HEK293 (cell line): ENCODE results near the gene TBL1Y.

Source experiments
- CTCF ChIA-PET: fragments of 350-600 bp; formaldehyde crosslinking; extraction: SDS; loops from one replicate; lab custom pipeline; 2021; ENCODE audit warnings: antibody characterized with exemption; lab: Yijun Ruan, JAX
- POLR2A ChIA-PET: fragments of 300-600 bp; formaldehyde crosslinking; extraction: SDS; loops from one replicate; lab custom pipeline; 2020; ENCODE audit warnings: antibody characterized with exemption, inconsistent platforms; lab: Yijun Ruan, JAX
- H3K27ac ChIP-seq: fragments of 200-500 bp; sonication (Bioruptor generic); 2 replicates; pipeline ENCODE4 v1.5.1; 2014; ENCODE audit warnings: low read depth, low read length, control low read depth, inconsistent platforms; ENCODE audit errors: extremely low read depth
- H3K36me3 ChIP-seq, 2 experiments: fragments of 200-500 bp in 1 of 2; sonication (Bioruptor generic) in 1 of 2; 1 replicate in 1 of 2; 2 replicates in 1 of 2; pipeline ENCODE4 v1.5.1; 2014 to 2017; ENCODE audit warnings: inconsistent platforms in 2 of 2, low read length in 2 of 2; ENCODE audit not compliant: control insufficient read depth in 2 of 2, insufficient read depth in 1 of 2
- H3K4me1 ChIP-seq: fragments of 200-500 bp; sonication (Bioruptor generic); 2 replicates; pipeline ENCODE4 v1.5.1; 2014; ENCODE audit warnings: mild to moderate bottlenecking, low read length, inconsistent platforms; ENCODE audit not compliant: control insufficient read depth, insufficient read depth
- H3K4me3 ChIP-seq: 2 replicates; pipeline ENCODE4 v1.5.1; 2011; ENCODE audit warnings: low read depth, mild to moderate bottlenecking, control low read depth, low read length, moderate library complexity
- H3K9me3 ChIP-seq: fragments of 200-500 bp; sonication (Bioruptor generic); 2 replicates; pipeline ENCODE4 v1.5.1; 2014; ENCODE audit warnings: low read depth, low read length, inconsistent platforms; ENCODE audit not compliant: control insufficient read depth, insufficient read depth
- HOXC10 ChIP-seq: sonication (generic); formaldehyde crosslinking; IDR thresholded peaks from 2 replicates; pipeline ENCODE4 v1.8.1; 2023; ENCODE audit warnings: mild to moderate bottlenecking, missing genetic modification reagents
- KLF9 ChIP-seq: fragments of 450-650 bp; formaldehyde crosslinking; IDR thresholded peaks from 2 replicates; pipeline ENCODE4 v1.5.1; 2016; ENCODE audit warnings: missing biosample characterization, missing genetic modification characterization, low read depth
- SCRT1 ChIP-seq: fragments of 450-650 bp; formaldehyde crosslinking; IDR thresholded peaks from 2 replicates; pipeline ENCODE4 v1.5.1; 2016; ENCODE audit warnings: missing biosample characterization, missing genetic modification characterization, borderline replicate concordance
- SP3 ChIP-seq: fragments of 450-650 bp; formaldehyde crosslinking; IDR thresholded peaks from 2 replicates; pipeline ENCODE4 v1.5.1; 2016; ENCODE audit warnings: missing biosample characterization, missing genetic modification characterization
- SP7 ChIP-seq: fragments of 450-650 bp; formaldehyde crosslinking; IDR thresholded peaks from 2 replicates; pipeline ENCODE4 v1.5.1; 2016; ENCODE audit warnings: missing biosample characterization, missing genetic modification characterization
- ZBTB48 ChIP-seq: fragments of 450-650 bp; formaldehyde crosslinking; IDR thresholded peaks from 2 replicates; pipeline ENCODE4 v1.5.1; 2016; ENCODE audit warnings: missing biosample characterization, missing genetic modification characterization
- ZFP41 ChIP-seq: fragments of 450-650 bp; formaldehyde crosslinking; IDR thresholded peaks from 2 replicates; pipeline ENCODE4 v1.5.1; 2016; ENCODE audit warnings: missing biosample characterization, missing genetic modification characterization, borderline replicate concordance
- ZNF324 ChIP-seq: fragments of 450-650 bp; formaldehyde crosslinking; IDR thresholded peaks from 2 replicates; pipeline ENCODE4 v1.5.1; 2016; ENCODE audit warnings: missing biosample characterization, missing genetic modification characterization
- ZNF510 ChIP-seq: fragments of 450-650 bp; formaldehyde crosslinking; IDR thresholded peaks from 2 replicates; pipeline ENCODE4 v1.5.1; 2018; ENCODE audit warnings: mild to moderate bottlenecking, missing genetic modification characterization, missing biosample characterization; ENCODE audit not compliant: insufficient replicate concordance
- ZNF555 ChIP-seq: fragments of 450-650 bp; formaldehyde crosslinking; conservative IDR thresholded peaks from 2 replicates; pipeline ENCODE4 v1.5.1; 2017; ENCODE audit warnings: missing biosample characterization, mild to moderate bottlenecking, missing genetic modification characterization, inconsistent platforms
- ZNF768 ChIP-seq: fragments of 450-650 bp; formaldehyde crosslinking; IDR thresholded peaks from 2 replicates; pipeline ENCODE4 v1.5.1; 2018; ENCODE audit warnings: missing biosample characterization, mild to moderate bottlenecking, missing genetic modification characterization
- ZNF777 ChIP-seq: fragments of 450-650 bp; formaldehyde crosslinking; IDR thresholded peaks from 2 replicates; pipeline ENCODE4 v1.5.1; 2017; ENCODE audit warnings: missing biosample characterization, missing genetic modification characterization, borderline replicate concordance
- ZNF830 ChIP-seq: fragments of 450-650 bp; IDR thresholded peaks from 2 replicates; pipeline ENCODE4 v1.5.0; 2018; ENCODE audit warnings: missing biosample characterization, missing genetic modification characterization, low read depth, mild to moderate bottlenecking, moderate library complexity
- ZNF843 ChIP-seq: fragments of 450-650 bp; formaldehyde crosslinking; IDR thresholded peaks from 2 replicates; pipeline ENCODE4 v1.5.1; 2016; ENCODE audit warnings: missing biosample characterization, missing genetic modification characterization
- ZSCAN23 ChIP-seq: fragments of 450-650 bp; formaldehyde crosslinking; IDR thresholded peaks from 2 replicates; pipeline ENCODE4 v1.5.1; 2016; ENCODE audit warnings: missing biosample characterization, missing genetic modification characterization
- TF ChIP-seq, protein P1 (sequence below): fragments of 450-650 bp; formaldehyde crosslinking; conservative IDR thresholded peaks from 2 replicates; pipeline ENCODE4 v1.5.1; 2016; ENCODE audit warnings: low read depth, missing biosample characterization, missing genetic modification characterization
- TF ChIP-seq, protein P2 (sequence below): fragments of 450-650 bp; formaldehyde crosslinking; IDR thresholded peaks from 2 replicates; pipeline ENCODE4 v1.5.1; 2016; ENCODE audit warnings: missing biosample characterization, missing genetic modification characterization
- TF ChIP-seq, protein P3 (sequence below): fragments of 450-650 bp; formaldehyde crosslinking; IDR thresholded peaks from 2 replicates; pipeline ENCODE4 v1.5.1; 2016; ENCODE audit warnings: missing biosample characterization, missing genetic modification characterization
- TF ChIP-seq, protein P4 (sequence below): fragments of 450-650 bp; formaldehyde crosslinking; IDR thresholded peaks from 2 replicates; pipeline ENCODE4 v1.5.1; 2016; ENCODE audit warnings: missing biosample characterization, missing genetic modification characterization
- TF ChIP-seq, protein P5 (sequence below): fragments of 450-650 bp; formaldehyde crosslinking; IDR thresholded peaks from 2 replicates; pipeline ENCODE4 v1.5.1; 2017; ENCODE audit warnings: missing biosample characterization, missing genetic modification characterization
- TF ChIP-seq, protein P6 (sequence below): fragments of 450-650 bp; formaldehyde crosslinking; IDR thresholded peaks from 2 replicates; pipeline ENCODE4 v1.5.1; 2017; ENCODE audit warnings: missing biosample characterization, missing genetic modification characterization
- TF ChIP-seq, protein P7 (sequence below): fragments of 450-650 bp; formaldehyde crosslinking; IDR thresholded peaks from 2 replicates; pipeline ENCODE4 v1.5.1; 2017; ENCODE audit warnings: missing biosample characterization, missing genetic modification characterization

Gene TBL1Y

DNA sequence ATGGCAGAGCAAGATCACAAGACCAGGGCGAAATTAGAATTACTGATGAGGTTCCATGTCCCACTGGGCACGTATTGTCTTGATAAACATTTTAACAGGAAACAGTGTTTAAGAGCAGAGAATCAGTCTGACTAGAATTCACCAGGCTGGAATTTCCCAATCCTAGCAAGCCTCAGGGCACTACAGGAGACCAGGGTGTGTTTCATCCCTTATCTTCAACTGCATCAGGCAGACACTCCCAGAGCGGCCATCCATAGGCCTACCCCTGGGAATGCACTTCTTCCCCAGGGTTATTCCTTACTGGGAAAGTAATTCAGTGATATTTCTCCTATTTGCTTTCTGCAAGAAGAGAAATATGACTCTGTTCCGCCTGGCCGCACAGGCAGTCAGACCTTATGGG is 205.4 kb downstream of the TBL1Y start:
- no peaks in the 10 kb centered on the region for H3K36me3 ChIP-seq
- H3K4me1 ChIP-seq, result no peaks in the 10 kb centered on the region
- POLR2A ChIA-PET, result no interaction called here
- CTCF ChIA-PET, result no interaction called here
- no peak overlapping the region for H3K4me3 ChIP-seq
- no peaks in the 10 kb centered on the region for H3K9me3 ChIP-seq
- H3K27ac ChIP-seq, result no peak overlapping the region
- TF ChIP-seq, protein P1, sequence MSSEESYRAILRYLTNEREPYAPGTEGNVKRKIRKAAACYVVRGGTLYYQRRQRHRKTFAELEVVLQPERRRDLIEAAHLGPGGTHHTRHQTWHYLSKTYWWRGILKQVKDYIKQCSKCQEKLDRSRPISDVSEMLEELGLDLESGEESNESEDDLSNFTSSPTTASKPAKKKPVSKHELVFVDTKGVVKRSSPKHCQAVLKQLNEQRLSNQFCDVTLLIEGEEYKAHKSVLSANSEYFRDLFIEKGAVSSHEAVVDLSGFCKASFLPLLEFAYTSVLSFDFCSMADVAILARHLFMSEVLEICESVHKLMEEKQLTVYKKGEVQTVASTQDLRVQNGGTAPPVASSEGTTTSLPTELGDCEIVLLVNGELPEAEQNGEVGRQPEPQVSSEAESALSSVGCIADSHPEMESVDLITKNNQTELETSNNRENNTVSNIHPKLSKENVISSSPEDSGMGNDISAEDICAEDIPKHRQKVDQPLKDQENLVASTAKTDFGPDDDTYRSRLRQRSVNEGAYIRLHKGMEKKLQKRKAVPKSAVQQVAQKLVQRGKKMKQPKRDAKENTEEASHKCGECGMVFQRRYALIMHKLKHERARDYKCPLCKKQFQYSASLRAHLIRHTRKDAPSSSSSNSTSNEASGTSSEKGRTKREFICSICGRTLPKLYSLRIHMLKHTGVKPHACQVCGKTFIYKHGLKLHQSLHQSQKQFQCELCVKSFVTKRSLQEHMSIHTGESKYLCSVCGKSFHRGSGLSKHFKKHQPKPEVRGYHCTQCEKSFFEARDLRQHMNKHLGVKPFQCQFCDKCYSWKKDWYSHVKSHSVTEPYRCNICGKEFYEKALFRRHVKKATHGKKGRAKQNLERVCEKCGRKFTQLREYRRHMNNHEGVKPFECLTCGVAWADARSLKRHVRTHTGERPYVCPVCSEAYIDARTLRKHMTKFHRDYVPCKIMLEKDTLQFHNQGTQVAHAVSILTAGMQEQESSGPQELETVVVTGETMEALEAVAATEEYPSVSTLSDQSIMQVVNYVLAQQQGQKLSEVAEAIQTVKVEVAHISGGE (tag by site-specific recombination), result no peak
- TF ChIP-seq ZNF843 (tag by site-specific recombination) (no peak), ZNF324 (tag by site-specific recombination) (no peak), HOXC10 (no peak), ZNF510 (tag by site-specific recombination) (no peak), ZNF830 (tag by site-specific recombination) (no peak), ZFP41 (no peak)
- TF ChIP-seq, protein P2, sequence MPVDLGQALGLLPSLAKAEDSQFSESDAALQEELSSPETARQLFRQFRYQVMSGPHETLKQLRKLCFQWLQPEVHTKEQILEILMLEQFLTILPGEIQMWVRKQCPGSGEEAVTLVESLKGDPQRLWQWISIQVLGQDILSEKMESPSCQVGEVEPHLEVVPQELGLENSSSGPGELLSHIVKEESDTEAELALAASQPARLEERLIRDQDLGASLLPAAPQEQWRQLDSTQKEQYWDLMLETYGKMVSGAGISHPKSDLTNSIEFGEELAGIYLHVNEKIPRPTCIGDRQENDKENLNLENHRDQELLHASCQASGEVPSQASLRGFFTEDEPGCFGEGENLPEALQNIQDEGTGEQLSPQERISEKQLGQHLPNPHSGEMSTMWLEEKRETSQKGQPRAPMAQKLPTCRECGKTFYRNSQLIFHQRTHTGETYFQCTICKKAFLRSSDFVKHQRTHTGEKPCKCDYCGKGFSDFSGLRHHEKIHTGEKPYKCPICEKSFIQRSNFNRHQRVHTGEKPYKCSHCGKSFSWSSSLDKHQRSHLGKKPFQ, result no peak
- TF ChIP-seq, protein P3, sequence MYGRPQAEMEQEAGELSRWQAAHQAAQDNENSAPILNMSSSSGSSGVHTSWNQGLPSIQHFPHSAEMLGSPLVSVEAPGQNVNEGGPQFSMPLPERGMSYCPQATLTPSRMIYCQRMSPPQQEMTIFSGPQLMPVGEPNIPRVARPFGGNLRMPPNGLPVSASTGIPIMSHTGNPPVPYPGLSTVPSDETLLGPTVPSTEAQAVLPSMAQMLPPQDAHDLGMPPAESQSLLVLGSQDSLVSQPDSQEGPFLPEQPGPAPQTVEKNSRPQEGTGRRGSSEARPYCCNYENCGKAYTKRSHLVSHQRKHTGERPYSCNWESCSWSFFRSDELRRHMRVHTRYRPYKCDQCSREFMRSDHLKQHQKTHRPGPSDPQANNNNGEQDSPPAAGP (tag by site-specific recombination), result no peak
- TF ChIP-seq, protein P4, sequence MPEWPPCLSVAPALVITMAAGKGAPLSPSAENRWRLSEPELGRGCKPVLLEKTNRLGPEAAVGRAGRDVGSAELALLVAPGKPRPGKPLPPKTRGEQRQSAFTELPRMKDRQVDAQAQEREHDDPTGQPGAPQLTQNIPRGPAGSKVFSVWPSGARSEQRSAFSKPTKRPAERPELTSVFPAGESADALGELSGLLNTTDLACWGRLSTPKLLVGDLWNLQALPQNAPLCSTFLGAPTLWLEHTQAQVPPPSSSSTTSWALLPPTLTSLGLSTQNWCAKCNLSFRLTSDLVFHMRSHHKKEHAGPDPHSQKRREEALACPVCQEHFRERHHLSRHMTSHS (tag by site-specific recombination), result no peak
- TF ChIP-seq, protein P5, sequence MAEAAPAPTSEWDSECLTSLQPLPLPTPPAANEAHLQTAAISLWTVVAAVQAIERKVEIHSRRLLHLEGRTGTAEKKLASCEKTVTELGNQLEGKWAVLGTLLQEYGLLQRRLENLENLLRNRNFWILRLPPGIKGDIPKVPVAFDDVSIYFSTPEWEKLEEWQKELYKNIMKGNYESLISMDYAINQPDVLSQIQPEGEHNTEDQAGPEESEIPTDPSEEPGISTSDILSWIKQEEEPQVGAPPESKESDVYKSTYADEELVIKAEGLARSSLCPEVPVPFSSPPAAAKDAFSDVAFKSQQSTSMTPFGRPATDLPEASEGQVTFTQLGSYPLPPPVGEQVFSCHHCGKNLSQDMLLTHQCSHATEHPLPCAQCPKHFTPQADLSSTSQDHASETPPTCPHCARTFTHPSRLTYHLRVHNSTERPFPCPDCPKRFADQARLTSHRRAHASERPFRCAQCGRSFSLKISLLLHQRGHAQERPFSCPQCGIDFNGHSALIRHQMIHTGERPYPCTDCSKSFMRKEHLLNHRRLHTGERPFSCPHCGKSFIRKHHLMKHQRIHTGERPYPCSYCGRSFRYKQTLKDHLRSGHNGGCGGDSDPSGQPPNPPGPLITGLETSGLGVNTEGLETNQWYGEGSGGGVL (tag by site-specific recombination), result no peak
- TF ChIP-seq, all 188 proteins: peak for 0

DNA sequence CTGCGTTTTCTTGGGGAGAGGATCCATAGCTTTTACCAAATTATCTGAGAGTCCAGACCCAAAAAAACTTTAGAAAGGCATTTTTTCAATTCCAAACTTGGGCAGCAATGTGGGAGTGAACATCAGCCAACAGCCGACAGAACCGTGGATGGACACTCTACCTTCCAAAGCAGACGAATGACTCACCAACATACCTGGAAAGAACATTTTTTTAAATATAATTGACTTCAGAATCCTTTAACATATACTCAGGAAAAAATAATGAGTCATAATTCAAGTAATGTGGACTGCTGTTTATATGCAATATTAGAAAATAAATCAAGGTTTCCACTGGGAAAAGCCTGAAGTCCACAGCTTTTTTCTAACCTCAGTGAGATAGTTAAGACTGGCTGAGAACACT is 211.7 kb downstream of the TBL1Y start:
- H3K27ac ChIP-seq, result no peak overlapping the region
- no peaks in the 10 kb centered on the region for H3K4me1 ChIP-seq
- POLR2A ChIA-PET, result no interaction called here
- no peak for TF ChIP-seq ZNF555
- TF ChIP-seq, protein P6, sequence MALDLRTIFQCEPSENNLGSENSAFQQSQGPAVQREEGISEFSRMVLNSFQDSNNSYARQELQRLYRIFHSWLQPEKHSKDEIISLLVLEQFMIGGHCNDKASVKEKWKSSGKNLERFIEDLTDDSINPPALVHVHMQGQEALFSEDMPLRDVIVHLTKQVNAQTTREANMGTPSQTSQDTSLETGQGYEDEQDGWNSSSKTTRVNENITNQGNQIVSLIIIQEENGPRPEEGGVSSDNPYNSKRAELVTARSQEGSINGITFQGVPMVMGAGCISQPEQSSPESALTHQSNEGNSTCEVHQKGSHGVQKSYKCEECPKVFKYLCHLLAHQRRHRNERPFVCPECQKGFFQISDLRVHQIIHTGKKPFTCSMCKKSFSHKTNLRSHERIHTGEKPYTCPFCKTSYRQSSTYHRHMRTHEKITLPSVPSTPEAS (tag by site-specific recombination), result no peak
- no peak for TF ChIP-seq SP3 (tag by site-specific recombination)
- TF ChIP-seq, protein P7, sequence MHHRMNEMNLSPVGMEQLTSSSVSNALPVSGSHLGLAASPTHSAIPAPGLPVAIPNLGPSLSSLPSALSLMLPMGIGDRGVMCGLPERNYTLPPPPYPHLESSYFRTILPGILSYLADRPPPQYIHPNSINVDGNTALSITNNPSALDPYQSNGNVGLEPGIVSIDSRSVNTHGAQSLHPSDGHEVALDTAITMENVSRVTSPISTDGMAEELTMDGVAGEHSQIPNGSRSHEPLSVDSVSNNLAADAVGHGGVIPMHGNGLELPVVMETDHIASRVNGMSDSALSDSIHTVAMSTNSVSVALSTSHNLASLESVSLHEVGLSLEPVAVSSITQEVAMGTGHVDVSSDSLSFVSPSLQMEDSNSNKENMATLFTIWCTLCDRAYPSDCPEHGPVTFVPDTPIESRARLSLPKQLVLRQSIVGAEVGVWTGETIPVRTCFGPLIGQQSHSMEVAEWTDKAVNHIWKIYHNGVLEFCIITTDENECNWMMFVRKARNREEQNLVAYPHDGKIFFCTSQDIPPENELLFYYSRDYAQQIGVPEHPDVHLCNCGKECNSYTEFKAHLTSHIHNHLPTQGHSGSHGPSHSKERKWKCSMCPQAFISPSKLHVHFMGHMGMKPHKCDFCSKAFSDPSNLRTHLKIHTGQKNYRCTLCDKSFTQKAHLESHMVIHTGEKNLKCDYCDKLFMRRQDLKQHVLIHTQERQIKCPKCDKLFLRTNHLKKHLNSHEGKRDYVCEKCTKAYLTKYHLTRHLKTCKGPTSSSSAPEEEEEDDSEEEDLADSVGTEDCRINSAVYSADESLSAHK, result no peak
- no peak for TF ChIP-seq ZNF777 (tag by site-specific recombination)
- no peak for TF ChIP-seq KLF9 (tag by site-specific recombination)
- no peak for TF ChIP-seq ZNF768 (tag by site-specific recombination)
- no peak for TF ChIP-seq SCRT1 (tag by site-specific recombination)
- TF ChIP-seq ZSCAN23 (tag by site-specific recombination), result no peak
- no peak for TF ChIP-seq SP7 (tag by site-specific recombination)
- TF ChIP-seq ZBTB48 (tag by site-specific recombination), result no peak

More for the DNA sequence above, 211.7 kb downstream of the TBL1Y start:
- H3K9me3 ChIP-seq, result no peaks in the 10 kb centered on the region
- H3K36me3 ChIP-seq, result no peaks in the 10 kb centered on the region
- CTCF ChIA-PET, result no interaction called here
- no peak overlapping the region for H3K4me3 ChIP-seq
